ENCODE results near the gene BCL6. TPM values are rescaled to one million over a fixed set of nuclear protein-coding genes. Genes with fewer than 3 reads are reported as not detected.
A peak's percentile ranks its signal among the peaks of the same experiment; 100 is the strongest.

BCL6 gene
- total and polyA plus RNA-seq, 2 experiments from 2014 or later: 32.0 to 46.5 TPM

DNA sequence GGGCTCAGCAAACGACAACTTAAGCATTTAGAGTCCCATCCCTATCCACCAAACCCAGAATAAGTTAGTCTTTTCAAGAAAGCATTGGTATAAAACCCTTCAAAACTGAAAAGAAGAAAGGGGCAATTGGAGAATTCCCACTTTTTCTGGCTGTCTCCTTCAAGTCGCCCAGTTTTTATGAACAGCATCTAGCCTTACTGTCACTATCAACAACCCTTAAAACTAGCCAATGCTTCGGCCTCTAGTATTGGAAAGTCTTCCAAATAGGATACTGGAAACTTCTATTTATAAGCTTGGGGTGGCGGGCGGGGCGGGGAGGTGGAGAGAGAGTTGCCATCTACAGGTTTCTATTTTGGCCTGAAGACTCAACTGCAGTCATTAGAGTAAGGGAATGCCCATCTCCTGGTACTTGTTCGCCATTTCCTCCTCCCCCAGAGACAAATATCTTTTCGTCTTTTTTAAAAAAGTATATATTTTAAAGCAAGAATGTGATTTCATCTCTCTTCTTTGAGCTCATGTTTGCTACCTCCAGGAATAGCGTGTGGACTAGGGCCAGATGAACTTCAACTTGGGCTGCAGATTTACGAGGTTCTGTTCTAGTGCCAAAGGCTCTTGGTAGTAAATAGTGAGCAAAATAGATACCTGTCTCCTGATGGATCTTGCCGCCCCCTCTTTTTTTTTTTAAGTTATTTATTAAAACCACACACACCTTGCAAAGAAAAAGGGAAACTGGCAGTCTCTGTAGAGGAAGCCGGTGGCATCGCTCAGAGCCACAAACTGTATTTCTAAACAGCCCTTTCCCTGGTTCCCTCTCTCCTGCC, 2.7 kb downstream of the BCL6 start:
- Histone ChIP-seq H3K79me2 (peaks cover 69% of the 10 kb centered on the region), H3K9me3 (ENCODE audit: low read depth) (no peaks in the 10 kb centered on the region), H3K36me3 (replicated peaks; ENCODE audit: insufficient read depth, low read depth) (no peaks in the 10 kb centered on the region), H2AFZ (no peak overlapping the region), H3K27ac (peak overlapping the region; percentile 93), H4K20me1 (ENCODE audit: insufficient read depth, poor library complexity, severe bottlenecking) (peaks cover 29% of the 10 kb centered on the region), H3K27me3 (no peaks in the 10 kb centered on the region), H3K9me2 (replicated peaks; ENCODE audit: insufficient read depth) (no peaks in the 10 kb centered on the region), H3K4me3 (peak overlapping the region; percentile 76), H3K4me1 (ENCODE audit: insufficient read depth) (peaks cover 25% of the 10 kb centered on the region), H3K4me2 (peak overlapping the region; percentile 94)
- whole genome bisulfite sequencing (ENCODE audit: low lambda C conversion rate, missing lambda C conversion rate): 60% methylated on average over 13 of the region's 13 CpGs
- no peak for DNase-seq (ENCODE audit: low spot score)
- no peak for TF ChIP-seq EZH2 (IDR thresholded peaks at IDR 0.05; ENCODE audit: borderline replicate concordance)
- TF ChIP-seq, protein P1, sequence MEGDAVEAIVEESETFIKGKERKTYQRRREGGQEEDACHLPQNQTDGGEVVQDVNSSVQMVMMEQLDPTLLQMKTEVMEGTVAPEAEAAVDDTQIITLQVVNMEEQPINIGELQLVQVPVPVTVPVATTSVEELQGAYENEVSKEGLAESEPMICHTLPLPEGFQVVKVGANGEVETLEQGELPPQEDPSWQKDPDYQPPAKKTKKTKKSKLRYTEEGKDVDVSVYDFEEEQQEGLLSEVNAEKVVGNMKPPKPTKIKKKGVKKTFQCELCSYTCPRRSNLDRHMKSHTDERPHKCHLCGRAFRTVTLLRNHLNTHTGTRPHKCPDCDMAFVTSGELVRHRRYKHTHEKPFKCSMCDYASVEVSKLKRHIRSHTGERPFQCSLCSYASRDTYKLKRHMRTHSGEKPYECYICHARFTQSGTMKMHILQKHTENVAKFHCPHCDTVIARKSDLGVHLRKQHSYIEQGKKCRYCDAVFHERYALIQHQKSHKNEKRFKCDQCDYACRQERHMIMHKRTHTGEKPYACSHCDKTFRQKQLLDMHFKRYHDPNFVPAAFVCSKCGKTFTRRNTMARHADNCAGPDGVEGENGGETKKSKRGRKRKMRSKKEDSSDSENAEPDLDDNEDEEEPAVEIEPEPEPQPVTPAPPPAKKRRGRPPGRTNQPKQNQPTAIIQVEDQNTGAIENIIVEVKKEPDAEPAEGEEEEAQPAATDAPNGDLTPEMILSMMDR (IDR thresholded peaks at IDR 0.05; ENCODE audit: poor library complexity): no peak
- TF ChIP-seq EZH2phosphoT487 (IDR thresholded peaks at IDR 0.05; ENCODE audit: low read depth, severe bottlenecking, unreplicated experiment): no peak

GRCh38 chr3:187741403-187742350, 3.6 kb downstream of the BCL6 start:
- peak; percentile 86 for DNase-seq (ENCODE audit: low spot score)
- Histone ChIP-seq H4K20me1 (ENCODE audit: insufficient read depth, poor library complexity, severe bottlenecking) (peaks cover 38% of the 10 kb centered on the region), H3K4me2 (peak overlapping the region; percentile 94), H3K36me3 (replicated peaks; ENCODE audit: insufficient read depth, low read depth) (no peaks in the 10 kb centered on the region), H3K9me3 (ENCODE audit: low read depth) (no peaks in the 10 kb centered on the region), H3K27me3 (no peaks in the 10 kb centered on the region), H3K9me2 (replicated peaks; ENCODE audit: insufficient read depth) (no peaks in the 10 kb centered on the region), H3K4me3 (peak overlapping the region; percentile 28), H3K4me1 (ENCODE audit: insufficient read depth) (peaks cover 21% of the 10 kb centered on the region), H3K79me2 (peaks cover 71% of the 10 kb centered on the region), H2AFZ (peak overlapping the region; percentile 2), H3K27ac (peak overlapping the region; percentile 93)
- 2% methylated on average over 34 of the region's 35 CpGs for WGBS (ENCODE audit: low lambda C conversion rate, missing lambda C conversion rate)
- TF ChIP-seq, protein P1 (IDR thresholded peaks at IDR 0.05; ENCODE audit: poor library complexity): peak; percentile 95
- TF ChIP-seq EZH2 (IDR thresholded peaks at IDR 0.05; ENCODE audit: borderline replicate concordance): no peak

DNA sequence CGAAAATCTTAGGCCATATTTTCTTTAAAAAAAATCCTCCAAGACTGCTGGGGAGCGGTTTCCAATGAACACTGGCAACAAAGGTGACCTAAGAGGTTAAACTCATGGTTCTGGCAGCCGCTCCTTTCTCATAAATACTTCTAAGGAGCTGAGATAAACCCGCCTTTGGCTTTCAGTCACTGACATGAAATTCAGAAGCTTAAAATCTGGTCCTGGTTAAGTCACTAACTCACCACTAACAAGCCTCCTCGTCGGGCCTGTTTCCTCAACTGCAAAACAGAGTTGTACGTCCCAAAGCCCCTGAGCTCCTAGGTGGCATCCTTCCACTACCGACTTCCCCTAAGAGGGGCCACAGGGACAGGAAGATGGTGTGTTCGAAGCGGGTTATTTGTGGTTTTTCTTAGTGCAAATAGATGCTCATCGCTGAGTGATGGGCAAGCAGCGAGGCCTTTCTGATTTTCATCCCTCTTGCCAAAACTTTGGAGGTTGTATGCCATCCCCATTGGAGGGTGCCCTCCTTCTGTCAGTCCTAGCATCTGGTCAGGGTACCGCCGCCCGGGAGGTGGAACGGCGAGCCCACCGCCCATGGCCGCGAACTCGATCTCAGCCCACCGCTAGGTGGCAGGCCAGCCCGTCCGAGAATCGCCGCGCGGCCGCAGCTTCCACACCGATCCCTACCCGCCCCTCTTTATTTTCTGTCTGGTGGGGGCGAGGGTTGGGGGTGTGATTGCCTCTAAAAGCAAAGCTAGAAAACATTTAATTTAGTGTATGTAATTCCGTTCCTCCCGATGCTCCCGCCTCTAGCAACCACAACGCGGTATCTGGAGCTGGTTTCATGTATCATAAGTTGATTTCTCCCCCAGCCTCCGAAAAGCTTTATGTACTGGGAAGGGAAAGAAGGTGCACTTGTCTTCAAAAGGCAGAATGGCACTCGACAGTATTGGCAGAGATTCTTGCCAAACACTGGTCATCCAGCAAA, 4.6 kb downstream of the BCL6 start:
- Histone ChIP-seq H3K4me1 (ENCODE audit: insufficient read depth) (peaks cover 29% of the 10 kb centered on the region), H3K36me3 (replicated peaks; ENCODE audit: insufficient read depth, low read depth) (no peaks in the 10 kb centered on the region), H3K79me2 (peaks cover 81% of the 10 kb centered on the region), H3K4me3 (peak overlapping the region; percentile 28), H2AFZ (peak overlapping the region; percentile 6), H3K27ac (peak overlapping the region; percentile 93), H4K20me1 (ENCODE audit: insufficient read depth, poor library complexity, severe bottlenecking) (peaks cover 48% of the 10 kb centered on the region), H3K4me2 (peak overlapping the region; percentile 94), H3K9me3 (ENCODE audit: low read depth) (no peaks in the 10 kb centered on the region), H3K27me3 (no peaks in the 10 kb centered on the region), H3K9me2 (replicated peaks; ENCODE audit: insufficient read depth) (no peaks in the 10 kb centered on the region)
- WGBS (ENCODE audit: low lambda C conversion rate, missing lambda C conversion rate): 4% methylated on average over 39 of the region's 39 CpGs
- peak; percentile 84 for DNase-seq (ENCODE audit: low spot score)
- TF ChIP-seq EZH2 (IDR thresholded peaks at IDR 0.05; ENCODE audit: borderline replicate concordance): no peak
- TF ChIP-seq, protein P1 (IDR thresholded peaks at IDR 0.05; ENCODE audit: poor library complexity): peak; percentile 88

All from hepatocyte (in vitro differentiated cells).